ENCODE data around the gene ZNF136.
A peak's percentile ranks its signal among the peaks of the same experiment; 100 is the strongest.

The ZNF136 gene

GRCh38 chr19:12162882-12163806, at the start of gene ZNF136:
ZNF136 (plus strand) TSS chr19:12163096; CDS start chr19:12163204, 108 bp downstream.
- DNase-seq: peak; percentile 98
- CTCF ChIA-PET: interaction anchor here (0.8 to 2.0 kb wide), 2 partner anchors 104 to 239 kb away, joined by 4 to 5 read pairs; no protein-coding TSS in a partner anchor
- Mint-ChIP-seq H3K9me3 (peaks cover 1% of the 10 kb centered on the region), H3K36me3 (peaks cover 32% of the 10 kb centered on the region), H3K4me3 (peak within 1 kb of the TSS; percentile 89), H3K27me3 (no peaks in the 10 kb centered on the region), H3K4me1 (peaks cover 43% of the 10 kb centered on the region), H3K27ac (peak within 1 kb of the TSS; percentile 93)

GRCh38 chr19:12113121-12113520, 49.8 kb upstream of the ZNF136 start:
- no peak overlapping the region for H3K27ac Mint-ChIP-seq
- no peak for DNase-seq
- H3K4me3 Mint-ChIP-seq: no peak overlapping the region
- CTCF ChIA-PET: no interaction called here
- H3K9me3 Mint-ChIP-seq: peaks cover 51% of the 10 kb centered on the region
- peaks cover 38% of the 10 kb centered on the region for H3K36me3 Mint-ChIP-seq
- no peaks in the 10 kb centered on the region for H3K27me3 Mint-ChIP-seq
- no peaks in the 10 kb centered on the region for H3K4me1 Mint-ChIP-seq

- CTCF ChIA-PET: interaction anchor here (1.2 kb wide), 1 partner anchor 24 kb away, joined by 3 read pairs; no protein-coding TSS in a partner anchor
- no peak for DNase-seq
- no peak overlapping the region for H3K4me3 Mint-ChIP-seq
- H3K9me3 Mint-ChIP-seq: peaks cover 33% of the 10 kb centered on the region
- H3K27me3 Mint-ChIP-seq: no peaks in the 10 kb centered on the region
- peaks cover 16% of the 10 kb centered on the region for H3K36me3 Mint-ChIP-seq
- H3K27ac Mint-ChIP-seq: no peak overlapping the region
- no peaks in the 10 kb centered on the region for H3K4me1 Mint-ChIP-seq
Measured at GRCh38 chr19:12117201-12117970, 45.5 kb upstream of the ZNF136 start.

- CTCF ChIA-PET: no interaction called here
- no peaks in the 10 kb centered on the region for H3K4me1 Mint-ChIP-seq
- no peak overlapping the region for H3K4me3 Mint-ChIP-seq
- DNase-seq: peak; percentile 37
- H3K36me3 Mint-ChIP-seq: peaks cover 10% of the 10 kb centered on the region
- no peak overlapping the region for H3K27ac Mint-ChIP-seq
- peaks cover 38% of the 10 kb centered on the region for H3K9me3 Mint-ChIP-seq
- H3K27me3 Mint-ChIP-seq: no peaks in the 10 kb centered on the region
Measured at GRCh38 chr19:12126707-12127106, 36.2 kb upstream of the ZNF136 start.

- Mint-ChIP-seq H3K9me3 (peaks cover 54% of the 10 kb centered on the region), H3K27me3 (no peaks in the 10 kb centered on the region), H3K4me1 (peaks cover 5% of the 10 kb centered on the region), H3K36me3 (peaks cover 64% of the 10 kb centered on the region), H3K27ac (no peak overlapping the region), H3K4me3 (no peak overlapping the region)
- DNase-seq: no peak
- CTCF ChIA-PET: interaction anchor here (0.6 kb wide), 1 partner anchor 157 kb away, joined by 3 read pairs; no protein-coding TSS in a partner anchor
Measured at GRCh38 chr19:12133069-12133468, 29.8 kb upstream of the ZNF136 start.

GRCh38 chr19:12137221-12137940, 25.5 kb upstream of the ZNF136 start:
- H3K9me3 Mint-ChIP-seq: peaks cover 26% of the 10 kb centered on the region
- CTCF ChIA-PET: interaction anchor here (0.6 to 3.3 kb wide), 6 partner anchors 46 to 446 kb away, joined by 3 to 10 read pairs (median 4); no protein-coding TSS in a partner anchor

GRCh38 chr19:12139269-12139668, 23.6 kb upstream of the ZNF136 start:
- no peak for DNase-seq
- peaks cover 12% of the 10 kb centered on the region for H3K9me3 Mint-ChIP-seq
- no peaks in the 10 kb centered on the region for H3K27me3 Mint-ChIP-seq
- H3K36me3 Mint-ChIP-seq: peaks cover 38% of the 10 kb centered on the region
- H3K27ac Mint-ChIP-seq: peak overlapping the region; percentile 70
- CTCF ChIA-PET: interaction anchor here (3.4 kb wide), 1 partner anchor 216 kb away, joined by 45 read pairs; the partner anchor contains the start of gene ZNF700
- H3K4me3 Mint-ChIP-seq: peak overlapping the region; percentile 93
- peaks cover 33% of the 10 kb centered on the region for H3K4me1 Mint-ChIP-seq

More at GRCh38 chr19:12137221-12137940, 25.5 kb upstream of the ZNF136 start:
- peak; percentile 42 for DNase-seq
- no peak overlapping the region for H3K27ac Mint-ChIP-seq
- peak overlapping the region; percentile 7 for H3K4me3 Mint-ChIP-seq
- no peaks in the 10 kb centered on the region for H3K27me3 Mint-ChIP-seq
- peaks cover 55% of the 10 kb centered on the region for H3K36me3 Mint-ChIP-seq
- peaks cover 32% of the 10 kb centered on the region for H3K4me1 Mint-ChIP-seq

GRCh38 chr19:12139885-12140544, 22.9 kb upstream of the ZNF136 start, which contains the start of gene ZNF20:
ZNF20 (minus strand) TSS chr19:12140350; CDS start chr19:12140182, 168 bp downstream.
- Mint-ChIP-seq H3K9me3 (peaks cover 14% of the 10 kb centered on the region), H3K27me3 (no peaks in the 10 kb centered on the region), H3K4me1 (peaks cover 33% of the 10 kb centered on the region), H3K36me3 (peaks cover 31% of the 10 kb centered on the region), H3K27ac (peak within 1 kb of the TSS; percentile 70), H3K4me3 (peak within 1 kb of the TSS; percentile 93)
- CTCF ChIA-PET: interaction anchor here (0.8 to 3.4 kb wide), 12 partner anchors 16 to 342 kb away, joined by 3 to 45 read pairs (median 8); partner anchors contain the start of genes ZNF491, ZNF625, ZNF700 and ZNF763
- peak; percentile 95 for DNase-seq

- Mint-ChIP-seq H3K9me3 (peaks cover 18% of the 10 kb centered on the region), H3K4me1 (peaks cover 33% of the 10 kb centered on the region), H3K36me3 (peaks cover 33% of the 10 kb centered on the region), H3K27me3 (no peaks in the 10 kb centered on the region), H3K4me3 (peak overlapping the region; percentile 93), H3K27ac (peak overlapping the region; percentile 50)
- peak; percentile 90 for DNase-seq
- CTCF ChIA-PET: interaction anchor here (0.7 to 3.4 kb wide), 15 partner anchors 16 to 343 kb away, joined by 3 to 45 read pairs (median 4); partner anchors contain the start of genes ZNF491, ZNF625, ZNF700 and ZNF763
Measured at GRCh38 chr19:12140545-12141404, 22.1 kb upstream of the ZNF136 start.

- no peak overlapping the region for H3K27ac Mint-ChIP-seq
- no peak for DNase-seq
- H3K4me1 Mint-ChIP-seq: peaks cover 33% of the 10 kb centered on the region
- H3K36me3 Mint-ChIP-seq: peaks cover 36% of the 10 kb centered on the region
- peak overlapping the region; percentile 93 for H3K4me3 Mint-ChIP-seq
- H3K9me3 Mint-ChIP-seq: peaks cover 24% of the 10 kb centered on the region
- no peaks in the 10 kb centered on the region for H3K27me3 Mint-ChIP-seq
- CTCF ChIA-PET: interaction anchor here (1.0 to 3.4 kb wide), 9 partner anchors 18 to 344 kb away, joined by 3 to 45 read pairs (median 10); partner anchors contain the start of genes ZNF491 and ZNF700
Measured at GRCh38 chr19:12141405-12141736, 21.5 kb upstream of the ZNF136 start.

- Mint-ChIP-seq H3K27me3 (no peaks in the 10 kb centered on the region), H3K36me3 (peaks cover 35% of the 10 kb centered on the region), H3K9me3 (peaks cover 35% of the 10 kb centered on the region), H3K4me1 (peaks cover 12% of the 10 kb centered on the region), H3K4me3 (no peak overlapping the region), H3K27ac (no peak overlapping the region)
- CTCF ChIA-PET: no interaction called here
- no peak for DNase-seq
Measured at GRCh38 chr19:12145348-12145747, 17.5 kb upstream of the ZNF136 start.

- no peak for DNase-seq
- Mint-ChIP-seq H3K4me3 (peak overlapping the region; percentile 84), H3K9me3 (peaks cover 5% of the 10 kb centered on the region), H3K27ac (peak overlapping the region; percentile 57), H3K4me1 (peaks cover 25% of the 10 kb centered on the region), H3K36me3 (peaks cover 22% of the 10 kb centered on the region), H3K27me3 (peaks cover 17% of the 10 kb centered on the region)
- CTCF ChIA-PET: interaction anchor here (1.1 kb wide), 1 partner anchor 96 kb away, joined by 3 read pairs; no protein-coding TSS in a partner anchor
Measured at GRCh38 chr19:12155324-12155860, 7.5 kb upstream of the ZNF136 start.
